ENCODE measurements around the gene DUOXA1.

DNA sequence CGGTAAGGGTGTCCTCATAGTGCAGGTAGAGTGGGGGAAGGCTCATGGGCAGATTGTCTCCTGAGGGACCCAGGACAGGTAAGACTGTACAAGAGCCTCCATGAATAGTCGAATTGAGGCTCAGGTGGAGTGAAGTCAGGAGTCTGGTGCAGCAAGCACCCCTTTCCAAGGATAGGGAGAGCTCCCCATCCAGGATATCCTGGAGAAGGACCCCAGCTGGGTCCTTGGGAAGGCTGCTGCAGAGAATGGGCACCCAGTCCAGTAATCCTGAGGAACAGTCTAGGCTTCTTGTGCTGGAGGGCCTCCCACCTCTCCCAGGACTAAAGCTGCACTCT, 15.0 kb downstream of the DUOXA1 start:
- TF ChIP-seq POLR2A (IDR thresholded peaks at IDR 0.05; ENCODE audit: low read length) (no peak), GATA1 (IDR thresholded peaks at IDR 0.05; ENCODE audit: low read depth, low read length) (no peak)
